Measurements from ENCODE around the gene RETREG2. TPM values are rescaled to one million over a fixed set of nuclear protein-coding genes. Genes with fewer than 3 reads are reported as not detected.

The RETREG2 gene
- total RNA-seq, 1 experiment from 2014 or later = 46.7 TPM

DNA sequence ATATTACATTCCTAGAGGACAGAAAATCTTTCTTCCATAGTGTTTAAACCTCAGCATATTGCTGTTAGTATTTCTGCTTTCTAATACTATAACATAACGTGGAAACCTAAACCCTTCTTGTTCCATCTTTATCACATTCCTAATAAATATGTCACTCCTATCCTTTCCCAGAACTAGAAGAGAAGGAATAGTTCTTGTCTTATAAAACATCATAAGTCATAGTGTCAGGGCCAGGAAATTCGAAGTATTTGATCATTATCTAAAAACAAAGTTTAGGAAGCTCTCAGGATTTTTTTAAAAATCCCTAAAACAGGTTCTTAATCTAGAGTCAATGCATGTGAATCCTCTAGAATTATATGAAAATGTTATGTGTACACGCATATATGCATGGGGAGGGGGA is 19.5 kb upstream of the RETREG2 start:
- H3K4ac ChIP-seq (ENCODE audit: low read depth, low read length) = no peak overlapping the region
- no peak overlapping the region for H3K27ac ChIP-seq (ENCODE audit: insufficient read length, low read depth, low read length)
- H3K4me1 ChIP-seq (ENCODE audit: insufficient read depth, low read length) = no peaks in the 10 kb centered on the region
- no peak overlapping the region for H3K9ac ChIP-seq (ENCODE audit: extremely low read depth, insufficient read length, low read length)
- H3K14ac ChIP-seq (ENCODE audit: insufficient read depth, low read length) = no peak overlapping the region
- no peak overlapping the region for H3K23ac ChIP-seq (ENCODE audit: insufficient read length, low read depth, low read length)
- no peak overlapping the region for H4K91ac ChIP-seq (ENCODE audit: insufficient read length, low read depth, low read length)
- H3K23me2 ChIP-seq (ENCODE audit: insufficient read length, low read depth, low read length, poor library complexity, severe bottlenecking) = peaks cover 5% of the 10 kb centered on the region
- no peaks in the 10 kb centered on the region for H3K9me3 ChIP-seq (ENCODE audit: control insufficient read depth, low read depth, low read length)
- no peak overlapping the region for H3T11ph ChIP-seq (ENCODE audit: low read length)
- Mint-ChIP-seq H3K4me3 (no peak overlapping the region), H3K27ac (no peak overlapping the region), H3K27me3 (ENCODE audit: low read depth) (peaks cover 13% of the 10 kb centered on the region), H3K36me3 (ENCODE audit: insufficient read depth in 1 of 3, low read depth in 3 of 3) (peaks cover 3 to 12% (median 8%) of the 10 kb centered on the region in 3 experiments; a peak in 6 of 7 replicates), H3K4me1 (peaks cover 15 to 22% of the 10 kb centered on the region in 2 experiments), H3K9me3 (no peaks in the 10 kb centered on the region)
- no peak overlapping the region for H2BK15ac ChIP-seq (ENCODE audit: low read depth, low read length)
- no peak overlapping the region for H3K4me2 ChIP-seq (ENCODE audit: insufficient read depth, insufficient read length, low read length)
- H2BK20ac ChIP-seq (ENCODE audit: low read depth, low read length, poor library complexity, severe bottlenecking) = no peak overlapping the region
- H4K5ac ChIP-seq (ENCODE audit: insufficient read length, low read depth, low read length) = no peak overlapping the region
- no peak overlapping the region for H2BK12ac ChIP-seq (ENCODE audit: insufficient read length, low read depth, low read length)
- no peaks in the 10 kb centered on the region for H3K79me1 ChIP-seq (ENCODE audit: insufficient read depth, low read depth, low read length, poor library complexity, severe bottlenecking)
- no peak overlapping the region for H2BK120ac ChIP-seq (ENCODE audit: low read depth, low read length, poor library complexity, severe bottlenecking)
- H2AK5ac ChIP-seq (ENCODE audit: insufficient read length, low read length) = no peak overlapping the region
- no peaks in the 10 kb centered on the region; the same call in 1 of the 2 replicates for H3K27me3 ChIP-seq (ENCODE audit: insufficient read depth, low read length)
- TF ChIP-seq, protein P1, sequence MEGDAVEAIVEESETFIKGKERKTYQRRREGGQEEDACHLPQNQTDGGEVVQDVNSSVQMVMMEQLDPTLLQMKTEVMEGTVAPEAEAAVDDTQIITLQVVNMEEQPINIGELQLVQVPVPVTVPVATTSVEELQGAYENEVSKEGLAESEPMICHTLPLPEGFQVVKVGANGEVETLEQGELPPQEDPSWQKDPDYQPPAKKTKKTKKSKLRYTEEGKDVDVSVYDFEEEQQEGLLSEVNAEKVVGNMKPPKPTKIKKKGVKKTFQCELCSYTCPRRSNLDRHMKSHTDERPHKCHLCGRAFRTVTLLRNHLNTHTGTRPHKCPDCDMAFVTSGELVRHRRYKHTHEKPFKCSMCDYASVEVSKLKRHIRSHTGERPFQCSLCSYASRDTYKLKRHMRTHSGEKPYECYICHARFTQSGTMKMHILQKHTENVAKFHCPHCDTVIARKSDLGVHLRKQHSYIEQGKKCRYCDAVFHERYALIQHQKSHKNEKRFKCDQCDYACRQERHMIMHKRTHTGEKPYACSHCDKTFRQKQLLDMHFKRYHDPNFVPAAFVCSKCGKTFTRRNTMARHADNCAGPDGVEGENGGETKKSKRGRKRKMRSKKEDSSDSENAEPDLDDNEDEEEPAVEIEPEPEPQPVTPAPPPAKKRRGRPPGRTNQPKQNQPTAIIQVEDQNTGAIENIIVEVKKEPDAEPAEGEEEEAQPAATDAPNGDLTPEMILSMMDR (conservative IDR thresholded peaks at IDR 0.05) = no peak
- H4K20me1 ChIP-seq (ENCODE audit: control insufficient read depth, insufficient read depth, insufficient read length) = no peaks in the 10 kb centered on the region
- no peak overlapping the region for H3K56ac ChIP-seq (ENCODE audit: insufficient read length, low read depth, low read length)
- H4K8ac ChIP-seq (replicated peaks; ENCODE audit: insufficient read length, low read depth, low read length) = no peak overlapping the region
- H2AFZ ChIP-seq (ENCODE audit: low read length) = no peak overlapping the region
- no peak overlapping the region for H3K18ac ChIP-seq (ENCODE audit: insufficient read length, low read depth, low read length)
- H2BK5ac ChIP-seq (ENCODE audit: insufficient read length, low read length) = no peak overlapping the region
- WGBS (ENCODE audit: extremely low coverage, insufficient read length, low lambda C conversion rate) = no CpG with 5 or more reads among the region's 3 CpGs
- H3K79me2 ChIP-seq (ENCODE audit: insufficient read depth, low read length) = no peaks in the 10 kb centered on the region
- DNase-seq = no peak
